Thyroid gland (tissue), 4 donors: ENCODE measurements around the gene PFN4. TPM values are rescaled to one million over a fixed set of nuclear protein-coding genes. Genes with fewer than 3 reads are reported as not detected.
A peak's percentile ranks its signal among the peaks of the same experiment; 100 is the strongest.

ENCODE experiments used
- DNase-seq, 2 donors: peaks; one replicate each; pipeline ENCODE4 v3.0.0-alpha.2; 2019
- H3K27ac ChIP-seq, 3 donors: fragments of 200-600 bp; sonication (generic); 1 replicate in 2 of 3; 2 replicates in 1 of 3; pipeline ENCODE4 v1.5.1; 2016 to 2019; ENCODE audit warnings: mild to moderate bottlenecking in 1 of 3, moderate library complexity in 1 of 3
- H3K27me3 ChIP-seq: fragments of 200-600 bp; sonication (generic); one replicate; pipeline ENCODE4 v1.5.1; 2019
- H3K36me3 ChIP-seq, 2 donors: fragments of 200-600 bp; sonication (generic); one replicate each; pipeline ENCODE4 v1.5.1; 2016 to 2019
- H3K4me1 ChIP-seq, 2 donors: fragments of 200-600 bp; sonication (generic); one replicate each; pipeline ENCODE4 v1.5.1; 2017 to 2019
- H3K4me3 ChIP-seq, 3 donors: fragments of 200-600 bp; sonication (generic); replicated peaks in 1 of 3; 1 replicate in 2 of 3; 2 replicates in 1 of 3; pipeline ENCODE4 v1.5.1; 2016; ENCODE audit warnings: mild to moderate bottlenecking in 1 of 3
- H3K9me3 ChIP-seq: fragments of 200-600 bp; sonication (generic); one replicate; pipeline ENCODE4 v1.5.1; 2017
- CTCF ChIP-seq, 6 experiments: fragments of 200-600 bp in 3 of 6; fragments of 450-650 bp in 3 of 6; sonication (generic) in 3 of 6; IDR thresholded peaks; one replicate each; pipeline ENCODE4 v1.5.1; 2016 to 2019; ENCODE audit warnings: antibody characterized with exemption in 6 of 6, mild to moderate bottlenecking in 2 of 6, inconsistent platforms in 1 of 6, moderate library complexity in 1 of 6
- POLR2A ChIP-seq, 2 donors: fragments of 450-650 bp; IDR thresholded peaks; one replicate each; pipeline ENCODE4 v1.6.1; 2017; ENCODE audit warnings: antibody characterized with exemption in 2 of 2, mild to moderate bottlenecking in 2 of 2, moderate library complexity in 1 of 2
- WGBS, 2 donors: methylation state at CpG; one replicate each; pipeline ENCODE4 v1.1.5; 2017; 5-methylcytosine and 5-hydroxymethylcytosine counted together
- intact Hi-C: fragments of 100-400 bp; cut with DNase I; formaldehyde crosslinking; loops from one replicate; pipeline ENCODE4 v1.15.1; 2023
- total RNA-seq, 4 donors: library from RNA; depleted of rRNA; stranded (reverse); fragments of >200 nt; gene quantifications; one replicate each; pipeline ENCODE4 v1.2.3, GENCODE V29; 2016

The PFN4 gene
- total RNA-seq: 1 to 10 TPM in 3 of 4 donors, not detected in 1; 1.0 to 3.5 (median 2.0) TPM

- intact Hi-C loops: no loop called here
- Histone ChIP-seq H3K27me3 (no peaks in the 10 kb centered on the region), H3K9me3 (no peaks in the 10 kb centered on the region), H3K4me1 (peaks cover 6 to 13% of the 10 kb centered on the region in 2 donors), H3K36me3 (no peaks in the 10 kb centered on the region), H3K27ac (peak within 1 kb of the TSS; percentile 88 to 93 (median 89)), H3K4me3 (peak within 1 kb of the TSS; percentile 43 to 94 (median 76))
- peak; percentile 92 to 93 for DNase-seq
- TF ChIP-seq CTCF (IDR thresholded peaks at IDR 0.05): no peak
- peak; percentile 5 to 90 for TF ChIP-seq POLR2A (IDR thresholded peaks at IDR 0.05)
- WGBS, 2 donors: 0% methylated on average over 15 to 43 of the region's 103 CpGs
Measured at GRCh38 chr2:24123195-24123921, at the start of gene PFN4, which contains the start of gene FAM228B. Gene PFN4 (minus strand): TSS chr2:24123334. CDS start chr2:24122535, 799 bp downstream. Gene FAM228B (plus strand): TSS chr2:24123469. CDS start chr2:24124362, 893 bp downstream.

- DNase-seq: no peak
Measured at GRCh38 chr2:24169023-24169422, 45.9 kb upstream of the PFN4 start.

GRCh38 chr2:24164416-24164973 lies 41.4 kb upstream of the PFN4 start:
- intact Hi-C loops: no loop called here
- Histone ChIP-seq H3K27me3 (no peaks in the 10 kb centered on the region), H3K9me3 (no peaks in the 10 kb centered on the region), H3K4me1 (no peaks in the 10 kb centered on the region), H3K36me3 (no peaks in the 10 kb centered on the region), H3K4me3 (no peak overlapping the region), H3K27ac (no peak overlapping the region)
- no peak for DNase-seq
- TF ChIP-seq POLR2A (IDR thresholded peaks at IDR 0.05) (no peak), CTCF (IDR thresholded peaks at IDR 0.05) (peak in 3 of 6 experiments; percentile 29 to 61 (median 38))
- WGBS, 2 donors: 50 to 72% methylated on average over 6 to 8 of the region's 8 CpGs

More at GRCh38 chr2:24169023-24169422, 45.9 kb upstream of the PFN4 start:
- H3K9me3 ChIP-seq: no peaks in the 10 kb centered on the region
- no peak overlapping the region for H3K4me3 ChIP-seq
- intact Hi-C loops: no loop called here
- H3K36me3 ChIP-seq: no peaks in the 10 kb centered on the region
- no peak for TF ChIP-seq POLR2A (IDR thresholded peaks at IDR 0.05)
- TF ChIP-seq CTCF (IDR thresholded peaks at IDR 0.05): no peak
- no peaks in the 10 kb centered on the region for H3K4me1 ChIP-seq
- no peaks in the 10 kb centered on the region for H3K27me3 ChIP-seq
- WGBS, 2 donors: 91 to 99% methylated on average over 5 of the region's 5 CpGs
- no peak overlapping the region for H3K27ac ChIP-seq

DNA sequence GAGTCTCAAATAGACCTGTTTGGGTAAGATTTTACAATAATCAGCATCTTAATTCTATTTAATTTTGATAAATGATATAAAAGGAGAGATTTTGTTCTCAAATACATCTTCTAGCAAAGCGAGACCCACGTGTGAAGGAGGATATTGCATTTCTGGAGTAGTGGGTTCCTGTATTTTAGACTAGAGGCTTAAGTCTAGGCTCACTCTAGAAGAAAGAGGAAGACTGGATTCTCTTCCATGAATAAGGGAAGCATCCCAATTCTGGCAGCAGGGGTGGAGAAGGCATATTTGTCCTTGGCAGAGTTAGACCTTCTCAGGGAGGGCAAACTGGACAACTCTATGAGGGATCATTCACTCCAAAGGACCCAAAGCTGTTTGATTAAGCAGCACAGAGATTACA lies 40.5 kb upstream of the PFN4 start:
- Histone ChIP-seq H3K4me3 (no peak overlapping the region), H3K36me3 (no peaks in the 10 kb centered on the region), H3K9me3 (no peaks in the 10 kb centered on the region), H3K4me1 (no peaks in the 10 kb centered on the region), H3K27me3 (no peaks in the 10 kb centered on the region), H3K27ac (no peak overlapping the region)
- 83 to 87% methylated on average over 2 of the region's 2 CpGs for WGBS, 2 donors
- intact Hi-C loops: no loop called here
- no peak for DNase-seq
- TF ChIP-seq POLR2A (IDR thresholded peaks at IDR 0.05) (no peak), CTCF (IDR thresholded peaks at IDR 0.05) (no peak)

DNA sequence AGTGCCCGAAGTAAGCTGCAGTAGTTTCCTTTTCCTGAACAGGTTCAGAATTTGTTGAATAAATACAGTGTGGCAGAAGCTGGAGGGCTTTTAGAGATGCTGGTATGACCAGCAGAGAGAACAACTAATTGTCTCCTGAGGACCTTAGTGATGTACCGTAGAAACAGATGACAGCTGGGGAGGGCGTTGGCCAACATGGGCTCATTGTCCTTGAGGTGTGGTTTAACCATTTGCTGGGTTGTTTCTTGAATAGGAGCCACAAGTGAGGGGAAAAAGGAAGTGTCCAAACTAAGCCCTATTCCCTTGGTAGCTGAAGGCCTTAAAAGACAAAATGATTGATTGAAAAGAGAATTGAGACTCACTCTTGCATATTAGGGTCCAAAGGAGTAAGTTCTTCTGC lies 40.1 kb upstream of the PFN4 start:
- TF ChIP-seq CTCF (IDR thresholded peaks at IDR 0.05) (no peak), POLR2A (IDR thresholded peaks at IDR 0.05) (no peak)

More for the DNA sequence above, 40.1 kb upstream of the PFN4 start:
- Histone ChIP-seq H3K9me3 (no peaks in the 10 kb centered on the region), H3K36me3 (no peaks in the 10 kb centered on the region), H3K27me3 (no peaks in the 10 kb centered on the region), H3K4me3 (no peak overlapping the region), H3K4me1 (no peaks in the 10 kb centered on the region), H3K27ac (no peak overlapping the region)
- DNase-seq: no peak
- intact Hi-C loops: no loop called here
- WGBS, 2 donors: 60 to 89% methylated on average over 2 to 3 of the region's 3 CpGs
